CD4-positive, alpha-beta T cell treated with Interleukin-6 at 100 ng/mL for 8 hours (primary cell): ENCODE data around the gene LIMK2.
A peak's percentile ranks its signal among the peaks of the same experiment; 100 is the strongest.
"Not testable (repeated sequence)": the region's sequence is repeated elsewhere in the genome, so short reads cannot be mapped to it uniquely, and the experiment has no call there.

Source experiments
- DNase-seq: peaks from one replicate; pipeline ENCODE4 v3.0.0-alpha.2; 2020; ENCODE audit warnings: mixed read lengths, low spot score

The LIMK2 gene

GRCh38 chr22:31290494-31291471 is 78.7 kb downstream of the LIMK2 start:
- peak; percentile 95 for DNase-seq

- DNase-seq, result no peak
Observed at GRCh38 chr22:31291481-31292235, 79.6 kb downstream of the LIMK2 start.

- DNase-seq, result peak; percentile 92
Observed at GRCh38 chr22:31292236-31292989, 80.3 kb downstream of the LIMK2 start, which contains the start of gene PIK3IP1. TSS of gene PIK3IP1 (minus strand) at chr22:31292488. CDS start at chr22:31292344, 144 bp downstream.

- DNase-seq, result no peak
Observed at GRCh38 chr22:31295360-31295759, 83.3 kb downstream of the LIMK2 start.

GRCh38 chr22:31295831-31296657 is 83.9 kb downstream of the LIMK2 start:
- no peak for DNase-seq

GRCh38 chr22:31300896-31301295 is 88.8 kb downstream of the LIMK2 start:
- no peak for DNase-seq

- no peak for DNase-seq
Observed at GRCh38 chr22:31302006-31302405, 89.9 kb downstream of the LIMK2 start.

GRCh38 chr22:31302537-31302936 is 90.4 kb downstream of the LIMK2 start:
- DNase-seq, result no peak

GRCh38 chr22:31305194-31305593 is 93.1 kb downstream of the LIMK2 start:
- DNase-seq, result no peak

GRCh38 chr22:31308181-31308580 is 96.1 kb downstream of the LIMK2 start:
- DNase-seq, result no peak

- peak; percentile 69 for DNase-seq
Observed at GRCh38 chr22:31313366-31314147, 101.5 kb downstream of the LIMK2 start.

GRCh38 chr22:31314220-31314619 is 102.1 kb downstream of the LIMK2 start:
- DNase-seq, result not testable (repeated sequence)

- DNase-seq, result no peak
Observed at GRCh38 chr22:31321421-31321820, 109.3 kb downstream of the LIMK2 start.

- DNase-seq, result no peak
Observed at GRCh38 chr22:31323578-31324550, 111.8 kb downstream of the LIMK2 start.

GRCh38 chr22:31326877-31327276 is 114.8 kb downstream of the LIMK2 start:
- DNase-seq, result no peak

GRCh38 chr22:31327806-31328543 is 115.9 kb downstream of the LIMK2 start:
- no peak for DNase-seq

GRCh38 chr22:31328544-31328960 is 116.5 kb downstream of the LIMK2 start:
- DNase-seq, result no peak

- DNase-seq, result no peak
Observed at GRCh38 chr22:31329029-31329428, 116.9 kb downstream of the LIMK2 start.
